ENCODE measurements around the gene CHN2. TPM values are rescaled to one million over a fixed set of nuclear protein-coding genes. Genes with fewer than 3 reads are reported as not detected.

Gene CHN2
- total RNA-seq, 2 experiments from 2014 or later = 2.1 to 3.5 TPM

DNA sequence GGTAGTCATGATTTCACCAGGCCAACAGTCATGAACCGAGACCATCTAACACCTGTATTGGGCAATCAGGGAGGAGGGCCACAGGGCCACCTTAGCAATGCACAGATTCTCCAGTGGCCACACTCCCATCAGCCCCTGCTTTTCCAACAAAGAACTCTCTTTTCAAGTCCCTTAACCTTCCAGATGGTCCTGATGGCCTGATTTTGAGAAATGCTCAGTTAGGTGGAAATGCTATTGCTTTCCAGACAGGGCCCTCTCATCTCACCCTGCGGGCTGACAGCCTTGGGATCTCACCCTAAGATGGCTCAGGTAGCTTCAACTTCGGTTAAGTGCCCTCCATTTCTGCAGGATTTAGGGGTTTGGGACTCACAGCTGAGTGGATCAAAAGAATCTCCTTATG is 237.1 kb downstream of the CHN2 start:
- Mint-ChIP-seq H3K36me3 (ENCODE audit: low read depth) (no peaks in the 10 kb centered on the region), H3K27me3 (no peaks in the 10 kb centered on the region), H3K4me3 (no peak overlapping the region), H3K9me3 (no peaks in the 10 kb centered on the region), H3K4me1 (ENCODE audit: low read depth) (no peaks in the 10 kb centered on the region), H3K27ac (no peak overlapping the region)
- ChIA-PET CTCF (no interaction called here), POLR2A (no interaction called here)
- Histone ChIP-seq H3K4me3 (ENCODE audit: low read length) (no peak overlapping the region), H3K27me3 (ENCODE audit: control insufficient read depth in 1 of 2, insufficient read depth in 2 of 2, low read length in 2 of 2) (no peaks in the 10 kb centered on the region), H3K4me1 (ENCODE audit: insufficient read depth, low read length) (no peaks in the 10 kb centered on the region), H3K27ac (ENCODE audit: low read depth in 1 of 2, low read length in 2 of 2) (no peak overlapping the region), H3K36me3 (ENCODE audit: insufficient read depth, low read length) (no peaks in the 10 kb centered on the region), H3K9me3 (ENCODE audit: control insufficient read depth in 1 of 2, insufficient read depth in 1 of 2, low read length in 2 of 2) (no peaks in the 10 kb centered on the region)
- intact Hi-C loops (cut with DNase I, micrococcal nuclease) = no loop called here
- DNase-seq = no peak
- TF ChIP-seq CTCF (IDR thresholded peaks at IDR 0.05) = no peak
- no peak for ATAC-seq (ENCODE audit: poor library complexity)

DNA sequence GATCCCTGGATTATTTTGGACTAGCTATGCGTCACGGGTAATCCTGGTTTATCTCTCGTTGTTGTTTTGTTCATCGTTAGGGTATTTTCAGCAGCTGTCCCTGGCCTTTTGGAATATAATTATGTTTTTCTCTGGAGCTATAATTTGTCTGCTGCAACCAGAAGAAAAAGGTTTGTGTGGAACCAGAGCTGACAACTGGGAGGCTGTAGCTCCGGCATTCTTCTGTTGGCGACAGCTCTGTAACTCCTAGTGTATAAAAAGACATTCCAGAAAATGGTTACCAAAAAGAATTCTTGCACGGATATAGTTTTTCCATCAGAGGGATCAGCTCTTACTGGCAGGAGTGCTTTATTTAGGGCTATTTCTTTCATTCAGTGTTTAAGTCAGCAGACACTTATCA is 238.1 kb downstream of the CHN2 start:
- no peaks in the 10 kb centered on the region for H3K36me3 ChIP-seq (ENCODE audit: insufficient read depth, low read length)
- ATAC-seq (ENCODE audit: poor library complexity) = no peak
- H3K36me3 Mint-ChIP-seq (ENCODE audit: low read depth) = no peaks in the 10 kb centered on the region
- no peak overlapping the region for H3K4me3 ChIP-seq (ENCODE audit: low read length)
- ChIA-PET POLR2A (no interaction called here), CTCF (no interaction called here)
- TF ChIP-seq CTCF (IDR thresholded peaks at IDR 0.05) = no peak
- no peaks in the 10 kb centered on the region for H3K4me1 Mint-ChIP-seq (ENCODE audit: low read depth)
- H3K9me3 ChIP-seq (ENCODE audit: control insufficient read depth in 1 of 2, insufficient read depth in 1 of 2, low read length in 2 of 2) = no peaks in the 10 kb centered on the region
- H3K4me1 ChIP-seq (ENCODE audit: insufficient read depth, low read length) = no peaks in the 10 kb centered on the region
- H3K4me3 Mint-ChIP-seq = no peak overlapping the region
- H3K9me3 Mint-ChIP-seq = no peaks in the 10 kb centered on the region
- H3K27me3 Mint-ChIP-seq = no peaks in the 10 kb centered on the region
- no peaks in the 10 kb centered on the region for H3K27me3 ChIP-seq (ENCODE audit: control insufficient read depth in 1 of 2, insufficient read depth in 2 of 2, low read length in 2 of 2)
- intact Hi-C loops (cut with DNase I, micrococcal nuclease) = no loop called here
- H3K27ac ChIP-seq (ENCODE audit: low read depth in 1 of 2, low read length in 2 of 2) = no peak overlapping the region
- no peak overlapping the region for H3K27ac Mint-ChIP-seq
- DNase-seq = no peak

GRCh38 chr7:29434380-29434768 is 239.8 kb downstream of the CHN2 start:
- ATAC-seq (ENCODE audit: poor library complexity) = no peak
- TF ChIP-seq CTCF (IDR thresholded peaks at IDR 0.05) = no peak
- Histone ChIP-seq H3K36me3 (ENCODE audit: insufficient read depth, low read length) (no peaks in the 10 kb centered on the region), H3K9me3 (ENCODE audit: control insufficient read depth in 1 of 2, insufficient read depth in 1 of 2, low read length in 2 of 2) (no peaks in the 10 kb centered on the region), H3K27ac (ENCODE audit: low read depth in 1 of 2, low read length in 2 of 2) (no peak overlapping the region), H3K4me1 (ENCODE audit: insufficient read depth, low read length) (no peaks in the 10 kb centered on the region), H3K27me3 (ENCODE audit: control insufficient read depth in 1 of 2, insufficient read depth in 2 of 2, low read length in 2 of 2) (no peaks in the 10 kb centered on the region), H3K4me3 (ENCODE audit: low read length) (no peak overlapping the region)
- no peak overlapping the region for H3K27ac Mint-ChIP-seq
- intact Hi-C loops (cut with DNase I, micrococcal nuclease) = no loop called here
- no peaks in the 10 kb centered on the region for H3K4me1 Mint-ChIP-seq (ENCODE audit: low read depth)
- no peaks in the 10 kb centered on the region for H3K27me3 Mint-ChIP-seq
- H3K9me3 Mint-ChIP-seq = no peaks in the 10 kb centered on the region
- H3K36me3 Mint-ChIP-seq (ENCODE audit: low read depth) = no peaks in the 10 kb centered on the region
- no peak overlapping the region for H3K4me3 Mint-ChIP-seq
- POLR2A ChIA-PET = no interaction called here
- no peak for DNase-seq
- CTCF ChIA-PET = no interaction called here

All from CD4-positive, alpha-beta T cell (primary cell).